NCI-H2081 treated with DMSO at 0.1 percent for 48 hours (cell line): ENCODE results near the gene CALN1.

Source experiments
- DNase-seq: peaks from one replicate; lab custom pipeline; 2025; lab: John Stamatoyannopoulos, UW

Gene CALN1

GRCh38 chr7:71793251-71793650 lies 618.9 kb downstream of the CALN1 start:
- DNase-seq: no peak

- DNase-seq: no peak
Measured at GRCh38 chr7:71787513-71787912, 624.6 kb downstream of the CALN1 start.

DNA sequence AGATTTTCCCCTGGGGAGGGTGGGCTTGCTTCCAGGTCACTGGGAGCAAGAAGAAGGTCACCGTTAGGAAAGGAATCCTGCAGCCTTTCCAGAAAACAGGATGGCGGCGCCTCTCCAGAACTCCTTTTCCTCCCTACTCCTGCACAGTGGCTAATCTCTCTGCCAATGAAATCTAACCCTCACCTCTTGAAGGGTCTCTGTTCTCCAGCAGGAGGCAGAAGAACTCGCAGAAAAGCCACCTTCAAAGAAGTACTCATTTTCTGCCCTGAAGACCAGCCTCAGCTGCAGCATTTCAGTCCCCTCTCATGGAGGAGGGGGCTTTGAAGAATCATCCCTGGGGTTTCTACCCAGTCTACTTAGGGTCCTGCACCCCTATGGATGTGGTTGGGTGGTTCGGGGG lies 626.9 kb downstream of the CALN1 start:
- DNase-seq: no peak

GRCh38 chr7:71784781-71785180 lies 627.4 kb downstream of the CALN1 start:
- DNase-seq: no peak

DNA sequence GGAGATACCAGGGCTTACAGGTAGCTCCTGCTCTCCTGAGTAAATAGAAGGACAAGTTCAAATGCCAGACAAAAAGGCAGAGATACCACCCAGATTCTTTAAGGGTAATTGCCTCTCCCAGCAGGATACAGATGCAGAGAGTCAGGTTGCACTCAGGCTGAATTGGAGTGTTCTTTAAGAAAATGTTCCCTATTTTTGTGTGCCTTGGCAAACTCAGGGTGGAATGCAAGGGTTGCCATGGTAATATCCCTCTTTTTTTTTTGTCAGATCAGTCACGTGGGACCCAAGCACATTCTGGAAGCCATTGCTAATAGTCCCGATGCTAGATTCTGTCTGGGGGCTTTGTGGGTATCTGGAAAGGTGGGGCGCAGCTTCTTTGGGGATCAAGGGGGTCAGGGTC lies 628.0 kb downstream of the CALN1 start:
- no peak for DNase-seq

DNA sequence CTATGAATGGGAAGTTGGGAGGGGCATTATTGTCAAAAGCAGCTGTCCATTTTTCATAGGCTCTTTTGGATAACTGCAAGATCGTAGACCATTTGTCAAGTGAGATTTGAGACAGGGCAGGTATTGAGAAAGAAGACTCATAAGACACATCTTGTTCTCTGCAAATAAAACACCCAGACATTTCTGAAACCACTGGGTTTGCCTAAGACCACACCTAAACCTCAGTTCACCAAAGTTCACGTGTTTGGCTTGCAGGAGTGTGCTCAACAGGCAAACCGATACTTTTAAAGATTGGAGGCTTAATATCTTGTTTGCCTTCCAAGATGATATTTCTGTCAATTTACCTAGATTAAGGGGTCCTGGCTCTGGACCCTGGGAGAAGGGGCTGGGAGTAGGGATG lies 628.4 kb downstream of the CALN1 start:
- DNase-seq: no peak

DNA sequence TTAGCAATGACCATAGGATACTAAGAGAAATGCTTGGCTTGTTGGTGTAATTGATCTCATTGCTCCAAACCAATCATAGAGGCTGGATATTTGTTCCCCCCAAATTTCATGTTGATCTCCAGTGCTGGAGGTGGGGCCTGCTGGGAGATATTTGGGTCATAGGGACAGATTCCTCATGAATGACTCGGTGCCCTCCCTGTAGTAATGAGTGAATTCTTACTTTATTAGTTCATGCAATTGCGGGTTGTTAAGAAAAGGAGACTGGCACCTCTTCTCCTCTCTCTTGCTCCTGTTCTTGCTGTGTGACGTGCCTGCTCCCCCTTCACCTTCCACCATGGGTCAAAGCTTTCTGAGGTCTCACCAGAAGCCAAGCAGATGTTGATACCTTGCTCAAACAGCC lies 630.1 kb downstream of the CALN1 start:
- no peak for DNase-seq

- no peak for DNase-seq
Measured at GRCh38 chr7:71780282-71780681, 631.9 kb downstream of the CALN1 start.

- no peak for DNase-seq
Measured at GRCh38 chr7:71777278-71777677, 634.9 kb downstream of the CALN1 start.

- no peak for DNase-seq
Measured at GRCh38 chr7:71776726-71777125, 635.4 kb downstream of the CALN1 start.

- DNase-seq: no peak
Measured at GRCh38 chr7:71775648-71776047, 636.5 kb downstream of the CALN1 start.

- DNase-seq: no peak
Measured at GRCh38 chr7:71772779-71773178, 639.4 kb downstream of the CALN1 start.

DNA sequence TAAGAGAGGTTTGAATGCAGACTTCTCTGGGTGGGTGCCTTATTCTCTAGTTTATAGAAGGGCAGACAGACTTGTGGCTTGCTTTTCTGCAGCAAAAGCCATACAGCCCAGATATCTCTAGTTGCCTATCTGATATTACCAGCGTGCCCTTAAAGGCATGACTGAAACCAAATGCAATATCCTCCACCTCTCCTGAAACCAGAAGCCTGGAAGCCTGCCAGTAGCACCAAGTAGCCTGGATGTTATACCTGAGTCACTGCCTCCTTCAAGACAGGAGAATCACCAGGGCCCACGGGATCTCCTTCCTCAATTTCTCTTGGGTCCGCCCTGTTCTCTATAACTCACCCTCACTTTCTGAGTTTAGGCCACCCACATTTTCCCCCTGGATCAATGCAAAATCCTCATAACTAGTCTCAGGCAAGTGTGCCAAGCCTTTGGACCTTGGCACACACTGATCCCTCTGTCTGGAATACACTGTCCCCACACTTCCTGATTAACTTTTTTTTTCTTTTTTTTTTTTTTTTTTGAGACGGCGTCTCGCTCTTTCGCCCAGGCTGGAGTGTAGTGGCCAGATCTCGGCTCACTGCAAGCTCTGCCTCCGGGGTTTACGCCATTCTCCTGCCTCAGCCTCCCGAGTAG lies 641.8 kb downstream of the CALN1 start:
- DNase-seq: no peak

DNA sequence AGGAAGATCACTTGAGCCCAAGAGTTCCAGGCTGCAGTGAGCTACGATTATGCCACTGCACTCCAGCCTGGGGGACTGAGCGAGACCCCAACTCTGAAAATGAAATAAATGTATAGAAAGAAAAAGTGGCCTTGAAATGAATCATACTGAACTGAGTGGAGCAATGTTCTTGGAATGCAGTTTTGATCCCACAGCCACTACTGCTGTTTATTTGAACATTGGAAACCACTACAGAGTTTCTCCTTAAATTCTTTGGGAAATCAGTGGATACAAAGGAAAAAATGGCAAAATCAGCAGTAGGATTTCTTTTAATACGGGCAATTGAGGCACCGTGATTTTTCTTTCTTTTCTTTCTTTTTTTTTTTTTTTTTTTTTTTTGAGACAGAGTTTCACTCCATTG lies 642.8 kb downstream of the CALN1 start:
- no peak for DNase-seq

- no peak for DNase-seq
Measured at GRCh38 chr7:71768450-71768849, 643.7 kb downstream of the CALN1 start.

GRCh38 chr7:71766016-71766415 lies 646.1 kb downstream of the CALN1 start:
- no peak for DNase-seq

- no peak for DNase-seq
Measured at GRCh38 chr7:71761336-71761735, 650.8 kb downstream of the CALN1 start.

- DNase-seq: no peak
Measured at GRCh38 chr7:71754828-71755227, 657.3 kb downstream of the CALN1 start.

- no peak for DNase-seq
Measured at GRCh38 chr7:71753956-71754664, 658.0 kb downstream of the CALN1 start.

GRCh38 chr7:71753236-71753635 lies 658.9 kb downstream of the CALN1 start:
- no peak for DNase-seq

DNA sequence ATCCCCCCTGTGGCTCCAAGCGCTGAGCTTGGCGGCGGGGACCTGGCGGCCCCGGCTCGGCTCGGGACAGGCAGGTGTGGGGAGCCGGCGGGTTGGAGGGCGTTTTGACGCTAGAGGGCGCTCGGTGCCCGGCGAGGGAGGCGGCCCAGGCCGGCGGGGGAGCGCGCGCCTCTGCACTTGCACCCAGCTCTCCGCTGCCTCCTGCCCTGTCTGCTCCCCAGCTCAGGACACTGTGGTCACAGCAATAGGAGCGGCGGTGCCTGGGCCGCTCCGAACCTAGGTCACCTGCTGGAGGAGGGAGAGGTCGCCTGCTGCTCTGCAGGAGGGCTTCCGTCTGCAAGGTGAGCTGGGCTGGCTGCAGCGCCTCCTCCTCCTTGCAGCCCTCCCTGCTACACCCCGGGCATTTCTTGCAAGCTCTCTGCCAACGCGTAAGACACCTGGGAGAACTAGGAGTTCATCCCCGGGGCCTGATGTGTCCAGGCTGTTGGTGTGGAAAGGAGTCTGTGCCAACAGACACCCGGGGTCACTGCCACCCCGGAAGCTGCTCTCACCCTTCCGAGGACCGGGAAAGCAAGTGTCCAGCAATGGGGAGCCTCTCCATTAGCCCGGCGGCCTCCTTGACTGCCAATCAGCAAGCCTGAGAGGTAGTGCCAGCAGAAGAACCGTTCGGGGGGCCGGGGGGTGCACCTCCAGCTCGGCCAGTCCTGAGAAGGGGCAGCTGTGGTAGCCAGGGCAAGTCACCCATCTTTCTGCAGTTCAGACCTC lies 659.8 kb downstream of the CALN1 start:
- DNase-seq: no peak

DNA sequence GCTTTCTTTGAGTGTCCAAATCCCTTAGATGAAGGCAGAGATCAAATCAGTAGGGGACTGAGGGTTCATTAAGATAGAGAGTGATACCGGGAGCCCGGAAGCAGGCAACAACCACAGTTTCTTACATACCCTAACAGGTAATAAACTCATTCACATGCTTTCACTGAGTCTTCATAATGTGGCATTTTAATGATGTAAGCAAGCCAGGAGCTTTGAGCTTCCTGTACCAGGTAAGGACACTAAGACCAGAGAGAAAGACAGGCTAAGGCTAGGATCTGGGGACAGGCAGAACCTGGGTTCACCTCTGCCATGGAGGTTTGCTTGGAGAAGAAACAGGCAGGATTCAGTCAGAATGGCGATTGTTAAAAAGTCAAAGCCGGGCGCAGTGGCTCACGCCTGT lies 661.8 kb downstream of the CALN1 start:
- no peak for DNase-seq

DNA sequence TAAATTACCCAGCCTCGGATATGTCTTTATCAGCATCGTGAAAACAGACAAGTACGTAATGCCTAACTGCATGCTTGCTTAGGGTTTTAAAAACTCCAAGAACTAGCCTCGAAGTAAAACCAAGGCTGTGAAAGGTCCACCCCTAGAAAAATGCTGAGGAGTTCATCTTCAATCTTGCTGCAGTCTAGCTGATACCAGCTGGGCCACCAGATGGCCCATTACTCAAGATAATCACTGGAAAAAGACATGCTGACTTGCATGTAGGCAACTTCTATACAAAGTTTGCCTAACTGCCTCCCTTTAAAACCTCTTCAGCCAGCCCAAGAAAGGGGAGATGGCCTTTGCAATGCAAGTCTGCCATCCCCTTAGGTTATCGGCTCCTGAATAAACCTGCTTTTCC lies 666.1 kb downstream of the CALN1 start:
- no peak for DNase-seq
